Left lung (tissue), 10 donors: Measurements from ENCODE around the gene CLIC4. TPM values are rescaled to one million over a fixed set of nuclear protein-coding genes. Genes with fewer than 3 reads are reported as not detected.
A peak's percentile ranks its signal among the peaks of the same experiment; 100 is the strongest.

Source experiments
- ATAC-seq: fragments of 200-7000 bp; cut with Tn5 transposase; one replicate; pipeline ENCODE4 v1.9.1; 2020; ENCODE audit warnings: moderate library complexity
- DNase-seq, 4 donors: peaks; one replicate each; pipeline ENCODE4 v3.0.0-alpha.2; 2013 to 2020
- H3K27ac ChIP-seq, 2 donors: fragments of 200-600 bp; sonication (generic) in 1 of 2; one replicate each; pipeline versions ENCODE4 v1.5.0 to v1.8.0; 2020 to 2021
- H3K27me3 ChIP-seq, 2 donors: fragments of 200-600 bp; sonication (generic) in 1 of 2; one replicate each; pipeline versions ENCODE4 v1.5.0 to v1.8.0; 2020 to 2021
- H3K36me3 ChIP-seq, 2 donors: fragments of 200-600 bp; sonication (generic) in 1 of 2; one replicate each; pipeline versions ENCODE4 v1.5.0 to v1.8.0; 2020 to 2021
- H3K4me1 ChIP-seq, 2 donors: fragments of 200-600 bp; one replicate each; pipeline ENCODE4 v1.8.0; 2021
- H3K4me3 ChIP-seq, 2 donors: fragments of 200-600 bp; sonication (generic) in 1 of 2; one replicate each; pipeline versions ENCODE4 v1.5.0 to v1.8.0; 2020 to 2021; ENCODE audit warnings: mild to moderate bottlenecking in 1 of 2
- H3K9me3 ChIP-seq, 2 donors: fragments of 200-600 bp; sonication (generic) in 1 of 2; one replicate each; pipeline versions ENCODE4 v1.5.0 to v1.8.0; 2020 to 2021
- CTCF ChIP-seq, 2 donors: fragments of 200-600 bp; sonication (generic) in 1 of 2; IDR thresholded peaks; one replicate each; pipeline versions ENCODE4 v1.5.0 to v1.8.0; 2021; ENCODE audit warnings: antibody characterized with exemption in 2 of 2
- intact Hi-C, 2 donors: fragments of 100-400 bp; cut with DNase I; formaldehyde crosslinking; loops; one replicate each; pipeline versions ENCODE4 v1.11.2 to v1.14.2; 2022
- polyA plus RNA-seq, 6 donors: library from polyadenylated mRNA; unstranded; fragments of 120-200 nt; gene quantifications; one replicate each; pipeline ENCODE4 v1.2.1, GENCODE V29; 2013; ENCODE audit not compliant: insufficient read length in 6 of 6
- total RNA-seq, 2 donors: library from RNA; stranded (reverse); fragmentation: NEBNext Ultra II Directional; extraction: Animal tissue kit (Norgen Biotek cat#: 25700); gene quantifications; one replicate each; pipeline ENCODE4 v1.2.1, GENCODE V29; 2021
- donor health status: DM: no; HTN: yes; CAD: no.
- donor health status: DM: no; HTN: no; CAD: no.

CLIC4 gene
- total and polyA plus RNA-seq, 8 donors, result 158 to 257 (median 224) TPM

- ATAC-seq (peak; percentile 79), DNase-seq (peak in 2 of 4 donors; percentile 28 to 63)
- Histone ChIP-seq H3K27me3 (no peaks in the 10 kb centered on the region), H3K4me1 (peaks cover 21 to 60% of the 10 kb centered on the region in 2 donors), H3K36me3 (peaks cover 0 to 12% of the 10 kb centered on the region in 2 donors), H3K27ac (peak overlapping the region; percentile 49 to 78), H3K9me3 (no peaks in the 10 kb centered on the region), H3K4me3 (no peak overlapping the region)
- intact Hi-C loops, result no loop called here
- no peak for TF ChIP-seq CTCF (IDR thresholded peaks at IDR 0.05)
Observed at GRCh38 chr1:24769656-24770651, 24.7 kb downstream of the CLIC4 start.

- ATAC-seq (peak; percentile 47), DNase-seq (no peak)
- intact Hi-C loops, result no loop called here
- TF ChIP-seq CTCF (IDR thresholded peaks at IDR 0.05), result no peak
- Histone ChIP-seq H3K4me3 (no peak overlapping the region), H3K27me3 (no peaks in the 10 kb centered on the region), H3K9me3 (no peaks in the 10 kb centered on the region), H3K36me3 (peaks cover 0 to 12% of the 10 kb centered on the region in 2 donors), H3K4me1 (peaks cover 22 to 51% of the 10 kb centered on the region in 2 donors), H3K27ac (peak overlapping the region; percentile 49 to 78)
Observed at GRCh38 chr1:24770881-24771280, 25.6 kb downstream of the CLIC4 start.

GRCh38 chr1:24771574-24771973 is 26.3 kb downstream of the CLIC4 start:
- Histone ChIP-seq H3K9me3 (no peaks in the 10 kb centered on the region), H3K36me3 (peaks cover 0 to 12% of the 10 kb centered on the region in 2 donors), H3K27me3 (no peaks in the 10 kb centered on the region), H3K4me3 (no peak overlapping the region), H3K4me1 (peaks cover 21 to 49% of the 10 kb centered on the region in 2 donors), H3K27ac (peak overlapping the region in 1 of 2 donors; percentile 78)
- intact Hi-C loops, result no loop called here
- no peak for TF ChIP-seq CTCF (IDR thresholded peaks at IDR 0.05)
- DNase-seq (no peak), ATAC-seq (no peak)

GRCh38 chr1:24773618-24774017 is 28.4 kb downstream of the CLIC4 start:
- H3K4me1 ChIP-seq, result peaks cover 21 to 44% of the 10 kb centered on the region in 2 donors
- DNase-seq (no peak), ATAC-seq (no peak)
- H3K4me3 ChIP-seq, result no peak overlapping the region
- H3K27me3 ChIP-seq, result no peaks in the 10 kb centered on the region
- peaks cover 0 to 12% of the 10 kb centered on the region in 2 donors for H3K36me3 ChIP-seq
- no peak for TF ChIP-seq CTCF (IDR thresholded peaks at IDR 0.05)
- no peaks in the 10 kb centered on the region for H3K9me3 ChIP-seq
- no peak overlapping the region for H3K27ac ChIP-seq
- intact Hi-C loops, result no loop called here

GRCh38 chr1:24775348-24775747 is 30.1 kb downstream of the CLIC4 start:
- no peak for DNase-seq
- peaks cover 0 to 12% of the 10 kb centered on the region in 2 donors for H3K36me3 ChIP-seq
- H3K9me3 ChIP-seq, result no peaks in the 10 kb centered on the region
- H3K4me3 ChIP-seq, result no peak overlapping the region
- no peak for ATAC-seq
- H3K27me3 ChIP-seq, result no peaks in the 10 kb centered on the region
- intact Hi-C loops, result no loop called here
- peaks cover 15 to 33% of the 10 kb centered on the region in 2 donors for H3K4me1 ChIP-seq
- no peak overlapping the region for H3K27ac ChIP-seq
- TF ChIP-seq CTCF (IDR thresholded peaks at IDR 0.05), result no peak
